ENCODE data around the gene YIPF7. TPM values are rescaled to one million over a fixed set of nuclear protein-coding genes. Genes with fewer than 3 reads are reported as not detected.

YIPF7 gene
- total RNA-seq, 2 donors from 2014 or later = not detected

DNA sequence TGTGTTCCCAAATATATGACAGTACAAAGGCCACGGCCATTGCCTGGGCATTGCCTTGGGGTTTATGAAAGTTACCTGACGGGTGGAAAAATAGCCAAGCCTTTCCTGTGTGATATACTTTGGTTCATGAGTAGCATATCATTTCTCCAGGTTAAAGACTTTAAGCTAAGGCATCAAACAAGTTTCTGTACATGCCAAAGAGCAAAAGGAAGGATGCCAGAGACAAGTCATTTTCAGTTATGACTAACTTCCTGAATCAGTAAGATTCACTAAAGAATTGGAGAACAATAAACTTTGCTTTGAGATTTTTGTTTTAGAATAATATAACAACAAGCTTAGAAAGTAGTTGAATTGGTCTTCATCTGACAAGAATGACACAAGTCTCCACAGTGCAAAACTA lies 17.1 kb upstream of the YIPF7 start:
- TF ChIP-seq, protein P1, sequence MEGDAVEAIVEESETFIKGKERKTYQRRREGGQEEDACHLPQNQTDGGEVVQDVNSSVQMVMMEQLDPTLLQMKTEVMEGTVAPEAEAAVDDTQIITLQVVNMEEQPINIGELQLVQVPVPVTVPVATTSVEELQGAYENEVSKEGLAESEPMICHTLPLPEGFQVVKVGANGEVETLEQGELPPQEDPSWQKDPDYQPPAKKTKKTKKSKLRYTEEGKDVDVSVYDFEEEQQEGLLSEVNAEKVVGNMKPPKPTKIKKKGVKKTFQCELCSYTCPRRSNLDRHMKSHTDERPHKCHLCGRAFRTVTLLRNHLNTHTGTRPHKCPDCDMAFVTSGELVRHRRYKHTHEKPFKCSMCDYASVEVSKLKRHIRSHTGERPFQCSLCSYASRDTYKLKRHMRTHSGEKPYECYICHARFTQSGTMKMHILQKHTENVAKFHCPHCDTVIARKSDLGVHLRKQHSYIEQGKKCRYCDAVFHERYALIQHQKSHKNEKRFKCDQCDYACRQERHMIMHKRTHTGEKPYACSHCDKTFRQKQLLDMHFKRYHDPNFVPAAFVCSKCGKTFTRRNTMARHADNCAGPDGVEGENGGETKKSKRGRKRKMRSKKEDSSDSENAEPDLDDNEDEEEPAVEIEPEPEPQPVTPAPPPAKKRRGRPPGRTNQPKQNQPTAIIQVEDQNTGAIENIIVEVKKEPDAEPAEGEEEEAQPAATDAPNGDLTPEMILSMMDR (IDR thresholded peaks at IDR 0.05) = no peak
- no peaks in the 10 kb centered on the region for H3K36me3 ChIP-seq
- intact Hi-C loops (cut with DNase I) = no loop called here
- H3K27me3 ChIP-seq = no peaks in the 10 kb centered on the region
- no peak overlapping the region for H3K27ac ChIP-seq
- H3K9ac ChIP-seq (ENCODE audit: low read depth in 2 of 2, low read length in 2 of 2) = no peak overlapping the region
- DNase-seq = no peak
- H3K4me3 ChIP-seq = no peak overlapping the region
- no peaks in the 10 kb centered on the region for H3K4me1 ChIP-seq
- H3K9me3 ChIP-seq = no peaks in the 10 kb centered on the region

- Histone ChIP-seq H3K36me3 (no peaks in the 10 kb centered on the region), H3K9ac (ENCODE audit: low read depth in 2 of 2, low read length in 2 of 2) (no peak overlapping the region), H3K27me3 (no peaks in the 10 kb centered on the region), H3K27ac (no peak overlapping the region), H3K4me3 (no peak overlapping the region), H3K4me1 (no peaks in the 10 kb centered on the region), H3K9me3 (no peaks in the 10 kb centered on the region)
- DNase-seq = no peak
- intact Hi-C loops (cut with DNase I) = no loop called here
- TF ChIP-seq, protein P1 (IDR thresholded peaks at IDR 0.05) = no peak
Observed at GRCh38 chr4:44663539-44664263, 12.3 kb upstream of the YIPF7 start.

DNA sequence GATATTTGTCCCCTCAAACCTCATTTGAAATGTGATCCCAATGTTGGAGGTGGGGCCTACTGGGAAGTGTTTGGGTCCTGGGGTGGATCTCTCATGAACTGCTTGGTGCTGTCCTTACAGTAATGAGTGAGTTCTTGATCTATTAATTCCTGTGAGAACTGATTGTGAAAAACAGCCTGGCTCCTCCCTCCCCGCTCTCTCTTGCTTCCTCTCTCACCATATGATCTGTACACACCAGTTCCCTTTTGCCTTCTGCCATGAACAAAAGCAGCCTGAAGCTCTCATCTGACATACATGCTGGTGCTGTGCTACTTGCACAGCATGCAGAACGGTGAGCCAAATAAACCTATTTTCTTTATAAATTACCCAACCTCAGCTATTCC lies 11.2 kb upstream of the YIPF7 start:
- no peak overlapping the region for H3K9ac ChIP-seq (ENCODE audit: low read depth in 2 of 2, low read length in 2 of 2)
- DNase-seq = no peak
- intact Hi-C loops (cut with DNase I) = no loop called here
- no peak overlapping the region for H3K4me3 ChIP-seq
- H3K27ac ChIP-seq = no peak overlapping the region
- H3K27me3 ChIP-seq = no peaks in the 10 kb centered on the region
- H3K36me3 ChIP-seq = no peaks in the 10 kb centered on the region
- TF ChIP-seq, protein P1 (IDR thresholded peaks at IDR 0.05) = no peak
- H3K4me1 ChIP-seq = no peaks in the 10 kb centered on the region
- no peaks in the 10 kb centered on the region for H3K9me3 ChIP-seq

DNA sequence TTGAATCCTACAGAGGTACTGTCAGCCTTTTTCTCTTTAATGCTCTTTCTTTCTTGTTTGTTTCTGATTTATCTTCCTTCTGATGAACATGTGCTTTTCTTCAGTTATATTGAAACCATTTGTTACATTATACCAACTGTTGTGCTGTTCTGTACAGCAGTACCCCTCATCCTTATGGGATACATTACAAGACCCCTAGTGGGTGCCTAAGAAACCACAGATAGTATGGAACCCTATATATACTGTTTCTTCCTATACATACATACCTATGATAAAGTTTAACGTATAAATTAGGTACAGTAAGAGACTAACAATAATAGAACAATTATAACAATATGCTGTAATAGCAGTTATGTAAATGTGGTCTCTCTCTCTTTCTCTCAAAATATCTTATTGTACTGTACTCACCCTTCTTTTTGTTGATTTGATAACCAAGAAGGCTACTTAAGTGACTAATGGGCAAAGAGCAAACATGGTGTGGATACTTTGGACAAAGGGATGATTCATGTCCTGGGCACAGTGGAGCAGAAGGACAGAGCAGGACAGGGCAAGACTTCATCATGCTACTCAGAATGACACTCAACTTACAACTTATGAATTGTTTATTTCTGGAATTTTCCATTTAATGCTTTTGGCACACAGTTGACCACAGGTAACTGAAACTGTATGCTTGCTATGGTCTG lies 10.7 kb upstream of the YIPF7 start:
- intact Hi-C loops (cut with DNase I) = no loop called here
- no peak for DNase-seq
- TF ChIP-seq, protein P1 (IDR thresholded peaks at IDR 0.05) = no peak
- Histone ChIP-seq H3K9me3 (no peaks in the 10 kb centered on the region), H3K4me3 (no peak overlapping the region), H3K27ac (no peak overlapping the region), H3K27me3 (no peaks in the 10 kb centered on the region), H3K9ac (ENCODE audit: low read depth in 2 of 2, low read length in 2 of 2) (no peak overlapping the region), H3K36me3 (no peaks in the 10 kb centered on the region), H3K4me1 (no peaks in the 10 kb centered on the region)

DNA sequence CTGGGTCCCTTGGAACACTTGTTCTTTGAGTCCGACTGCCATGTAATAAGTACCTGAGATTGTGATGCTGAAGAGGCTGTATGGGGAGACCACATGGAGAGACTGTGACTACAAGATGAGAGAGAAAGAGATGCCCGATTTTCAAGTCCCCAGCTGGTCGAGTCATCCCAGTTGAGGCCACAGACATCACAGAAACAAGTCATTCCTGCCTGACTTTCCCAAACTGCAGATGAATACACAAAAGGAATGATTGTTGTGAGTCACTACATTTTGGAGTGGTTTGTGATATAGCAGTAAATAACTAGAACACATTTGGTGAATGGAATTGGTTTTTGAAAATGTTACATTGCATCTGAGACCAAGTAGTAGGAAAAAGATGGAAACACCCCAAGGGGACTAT lies 9.0 kb upstream of the YIPF7 start:
- Histone ChIP-seq H3K4me3 (no peak overlapping the region), H3K27ac (no peak overlapping the region), H3K9ac (ENCODE audit: low read depth in 2 of 2, low read length in 2 of 2) (no peak overlapping the region), H3K4me1 (no peaks in the 10 kb centered on the region), H3K36me3 (no peaks in the 10 kb centered on the region), H3K27me3 (no peaks in the 10 kb centered on the region), H3K9me3 (no peaks in the 10 kb centered on the region)
- intact Hi-C loops (cut with DNase I) = no loop called here
- TF ChIP-seq, protein P1 (IDR thresholded peaks at IDR 0.05) = no peak
- DNase-seq = no peak

Measured in colonic mucosa (tissue), 4 donors.